Gastroesophageal sphincter (tissue), 2 donors: ENCODE results near the gene AREG.

ENCODE experiments used
- EP300 ChIP-seq: sonication (generic); formaldehyde crosslinking; IDR thresholded peaks from one replicate; pipeline ENCODE4 v1.6.1; 2017; ENCODE audit warnings: antibody characterized with exemption, mild to moderate bottlenecking
- POLR2A ChIP-seq, 2 donors: fragments of 450-650 bp; IDR thresholded peaks; one replicate each; pipeline ENCODE4 v1.6.1; 2017; ENCODE audit warnings: antibody characterized with exemption in 2 of 2, mild to moderate bottlenecking in 2 of 2, moderate library complexity in 1 of 2
- POLR2AphosphoS5 ChIP-seq: sonication (generic); formaldehyde crosslinking; IDR thresholded peaks from one replicate; pipeline ENCODE4 v1.6.1; 2017; ENCODE audit warnings: antibody characterized with exemption

DNA sequence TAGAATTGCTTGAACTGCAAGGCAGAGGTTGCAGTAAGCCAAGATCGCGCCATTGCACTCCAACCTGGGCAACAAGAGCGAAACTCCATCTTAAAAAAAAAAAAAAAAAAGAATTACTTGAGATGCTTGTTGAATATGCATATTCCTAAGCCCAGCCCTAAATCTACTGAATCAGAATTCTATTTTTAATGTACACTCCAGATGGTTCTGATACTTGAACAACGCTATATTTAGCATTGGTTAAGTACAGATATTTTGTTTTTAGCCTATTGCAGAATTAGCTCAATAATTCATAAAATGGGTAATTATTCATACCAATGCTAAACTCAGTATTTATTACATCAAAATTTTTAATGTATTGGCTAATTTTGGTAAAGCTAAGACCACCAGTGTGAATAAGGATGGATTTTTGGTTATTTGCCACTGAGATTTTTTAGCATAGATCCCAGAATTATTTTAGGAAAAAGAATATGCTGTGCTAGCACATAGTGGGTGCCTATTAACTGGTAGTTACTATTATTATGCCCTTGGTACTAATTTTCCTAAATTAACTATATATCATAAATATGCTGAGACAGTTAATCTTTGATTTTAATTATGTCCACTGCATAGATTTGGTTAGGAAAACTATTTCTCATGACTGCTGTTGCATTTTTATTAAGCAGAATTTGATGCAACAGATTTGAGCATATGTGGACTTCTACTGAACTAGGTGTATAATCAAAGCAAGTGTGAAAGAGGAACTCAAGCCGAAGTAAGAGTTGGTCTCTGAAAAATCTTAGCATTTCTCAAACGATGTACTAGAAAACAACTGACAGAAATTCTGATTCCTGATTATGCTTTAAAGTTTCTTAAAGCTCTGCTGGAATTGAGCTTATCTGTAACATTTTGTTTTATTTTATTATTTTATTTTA, 9.2 kb downstream of the AREG start:
- no peak for TF ChIP-seq POLR2A (IDR thresholded peaks at IDR 0.05)
- no peak for TF ChIP-seq EP300
- TF ChIP-seq POLR2AphosphoS5: no peak
